NCI-H2107 treated with DMSO at 0.1 percent for 48 hours (cell line): Measurements from ENCODE around the gene MYBBP1A.

Experiments used
- DNase-seq: peaks from one replicate; lab custom pipeline; 2025; ENCODE audit not compliant: unreplicated experiment; lab: John Stamatoyannopoulos, UW

The MYBBP1A gene

GRCh38 chr17:4549781-4550533 lies 5.2 kb downstream of the MYBBP1A start:
- DNase-seq, result no peak

DNA sequence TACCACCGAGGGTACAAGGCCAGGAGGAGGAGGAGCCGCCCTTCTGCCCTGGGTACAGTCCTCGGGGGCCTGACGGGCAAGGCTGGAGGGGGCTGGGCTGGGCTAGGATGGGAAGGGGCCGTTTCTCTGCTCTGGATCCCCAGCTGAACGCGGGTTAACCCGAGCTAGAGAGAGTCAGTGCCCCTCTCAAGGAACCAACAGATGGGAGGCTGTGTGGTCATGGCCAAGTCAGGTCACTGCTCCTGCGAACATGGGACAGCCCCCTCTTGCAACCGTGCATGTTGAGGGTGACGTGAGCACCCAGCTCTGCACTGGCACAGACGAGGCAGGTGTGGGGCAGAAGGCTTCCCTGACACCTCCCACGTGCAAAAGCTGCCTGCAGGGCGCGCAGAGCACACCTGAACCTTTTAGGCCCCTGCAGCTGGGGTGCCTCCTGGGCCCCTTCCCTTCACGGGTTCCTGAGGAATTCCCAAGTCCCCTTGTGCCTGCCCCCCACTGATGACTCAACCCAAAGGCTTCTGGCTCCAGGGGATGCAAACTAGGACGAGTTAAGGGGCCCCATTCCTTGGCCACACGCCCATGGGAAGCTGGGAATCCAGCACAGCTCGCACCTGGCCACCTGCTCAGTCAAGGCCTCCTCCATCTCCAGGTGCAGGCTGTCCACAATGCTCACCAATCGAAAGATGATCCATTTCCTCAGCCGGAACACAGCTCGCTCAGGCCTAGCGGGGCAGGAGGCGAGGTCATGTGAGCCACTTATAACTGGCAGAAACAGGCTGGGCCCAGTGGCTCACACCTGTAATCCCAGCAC lies 6.3 kb downstream of the MYBBP1A start:
- DNase-seq, result peak; percentile 5

GRCh38 chr17:4548061-4548461 lies 7.1 kb downstream of the MYBBP1A start:
- no peak for DNase-seq

- no peak for DNase-seq
Measured at GRCh38 chr17:4547118-4547906, 7.9 kb downstream of the MYBBP1A start.

DNA sequence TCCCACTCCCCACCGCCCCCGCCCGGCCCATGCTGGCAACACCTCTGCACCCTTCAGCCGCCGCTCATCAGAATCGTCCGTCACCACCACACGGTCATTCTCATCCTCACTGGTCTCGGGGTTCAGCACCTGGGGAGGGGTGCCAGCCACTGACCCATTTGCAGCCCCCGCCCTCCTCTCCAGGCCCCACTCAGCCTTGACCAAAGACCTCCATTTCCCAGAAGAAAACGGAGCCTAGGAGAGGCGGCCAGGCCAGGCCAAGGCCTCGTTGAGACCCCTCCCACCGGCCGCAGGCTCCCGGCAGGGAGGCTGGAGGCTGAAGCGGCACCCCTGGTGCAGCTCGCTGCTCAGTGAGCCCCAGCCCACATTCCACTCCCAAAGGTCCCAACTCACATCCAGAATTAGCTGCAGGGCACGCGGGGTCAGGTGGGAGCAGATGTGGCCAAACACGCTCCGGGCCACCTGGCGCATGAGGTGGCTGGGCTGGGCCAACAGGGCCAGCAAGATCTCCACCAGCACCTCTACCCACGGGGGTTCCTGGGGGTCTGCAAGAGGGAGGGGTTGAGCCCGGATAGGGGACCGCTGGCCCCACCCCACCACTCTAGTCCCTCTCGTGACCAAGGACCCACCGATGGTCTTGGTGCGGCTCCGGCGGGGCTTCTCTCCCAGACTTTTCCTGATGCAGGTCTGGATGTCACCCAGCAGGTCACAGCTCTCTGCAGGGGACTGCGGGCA lies 9.8 kb downstream of the MYBBP1A start:
- DNase-seq, result no peak

DNA sequence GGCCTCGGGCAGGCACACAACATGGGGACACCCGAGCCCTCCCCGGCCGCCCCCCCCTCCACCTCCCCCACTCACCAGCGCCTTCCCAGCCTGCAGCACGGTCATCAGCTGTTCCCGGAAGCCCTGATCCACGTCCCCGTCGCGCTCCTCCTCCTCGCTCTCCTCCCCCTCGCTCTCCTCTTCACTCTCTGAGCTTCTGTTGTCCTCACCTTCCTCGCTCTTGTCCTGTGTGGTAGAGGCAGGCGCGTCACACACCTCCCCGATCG lies 10.3 kb downstream of the MYBBP1A start:
- DNase-seq, result no peak

GRCh38 chr17:4544135-4544950 lies 10.8 kb downstream of the MYBBP1A start:
- DNase-seq, result no peak

DNA sequence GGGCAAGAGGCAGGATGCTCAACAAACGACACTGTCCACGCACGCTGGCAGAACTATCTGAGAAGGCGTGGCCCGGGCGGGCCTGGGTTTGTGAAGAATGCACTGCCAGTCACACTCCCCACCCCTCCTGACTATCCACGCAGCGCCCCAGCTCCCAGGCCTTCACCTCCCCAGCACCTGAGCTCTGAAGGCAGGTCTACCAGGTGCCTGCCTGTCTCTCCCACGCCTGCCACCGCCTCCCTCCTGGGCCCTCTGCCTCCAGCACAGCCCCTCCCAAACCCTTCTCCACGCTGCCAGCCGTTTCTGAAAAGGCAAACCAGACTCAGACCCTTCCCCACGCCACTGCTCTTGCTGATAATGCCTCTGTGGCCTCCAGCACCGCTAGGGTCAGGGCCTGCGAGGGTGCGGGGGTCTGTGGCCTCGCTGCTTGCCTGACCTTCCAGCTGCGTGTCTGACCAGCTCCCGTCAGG lies 11.6 kb downstream of the MYBBP1A start:
- no peak for DNase-seq

GRCh38 chr17:4542726-4543191 lies 12.4 kb downstream of the MYBBP1A start:
- DNase-seq, result no peak

DNA sequence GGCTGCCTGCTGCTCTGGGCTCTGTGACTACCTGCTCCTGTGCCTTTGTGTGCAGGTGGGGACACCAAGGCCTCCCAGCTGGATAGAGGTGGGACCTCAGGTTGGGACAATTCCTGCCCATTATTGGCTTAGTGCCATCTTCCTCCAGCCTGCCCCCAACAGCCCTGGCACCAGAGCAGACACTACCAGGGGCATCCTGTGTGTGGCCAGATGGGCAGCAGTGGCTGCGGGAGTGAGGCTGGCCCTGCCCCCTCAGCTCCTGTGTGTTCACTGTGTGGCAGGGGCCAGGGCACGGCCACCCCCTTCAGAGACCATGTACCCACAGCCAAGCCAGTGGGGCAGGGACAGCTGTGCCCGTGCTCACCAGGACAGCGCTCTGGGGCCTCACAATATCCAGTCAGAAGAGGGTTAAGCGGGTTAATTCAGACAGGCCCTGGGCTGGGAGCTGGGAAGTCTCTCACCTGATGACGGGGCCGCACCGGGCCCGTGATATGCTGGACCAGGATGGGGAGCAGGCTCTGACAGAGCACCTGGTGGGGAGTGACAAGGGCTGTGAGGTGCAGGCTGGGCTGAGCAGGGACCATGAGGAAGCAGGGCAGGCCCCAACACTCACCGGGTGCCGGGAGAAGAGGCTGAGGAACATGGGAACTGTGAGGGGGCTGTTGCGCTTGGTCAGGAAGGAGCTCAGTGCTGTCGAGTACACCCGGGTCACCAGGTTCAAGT lies 13.0 kb downstream of the MYBBP1A start:
- no peak for DNase-seq

DNA sequence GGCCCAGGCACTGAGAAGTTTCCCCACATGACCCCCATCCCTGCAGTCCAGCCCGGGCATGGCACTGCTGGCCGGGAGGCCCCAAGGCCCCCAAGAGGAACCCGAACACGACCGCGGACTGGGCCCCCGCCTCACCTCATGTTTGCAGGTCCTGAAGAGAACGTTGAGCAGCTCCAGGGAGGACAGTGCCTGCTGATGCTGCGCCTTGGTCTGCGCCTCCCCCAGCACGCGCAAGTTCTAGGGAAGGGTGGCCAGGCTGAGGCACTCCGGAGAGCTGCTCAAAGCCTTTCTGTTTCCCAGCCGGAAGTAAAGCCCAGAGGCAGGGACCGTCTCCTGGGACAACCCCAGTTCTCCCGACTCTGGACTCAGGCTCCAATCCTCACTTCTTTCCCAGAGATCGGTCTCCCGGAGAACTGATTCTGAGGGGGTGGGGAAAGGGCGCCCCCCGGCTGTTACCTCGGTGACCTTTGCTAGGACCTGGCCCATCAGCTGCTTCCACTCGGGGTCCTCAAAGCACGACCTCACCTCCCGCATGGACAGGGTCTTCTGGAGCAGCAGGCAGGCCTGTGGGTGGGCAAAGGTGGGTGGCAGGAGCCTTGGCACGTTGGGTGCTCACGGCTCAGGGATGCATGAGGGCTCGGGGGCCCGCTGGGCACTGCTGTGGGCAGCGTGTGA lies 13.7 kb downstream of the MYBBP1A start:
- DNase-seq, result no peak

- no peak for DNase-seq
Measured at GRCh38 chr17:4540687-4541327, 14.4 kb downstream of the MYBBP1A start.

DNA sequence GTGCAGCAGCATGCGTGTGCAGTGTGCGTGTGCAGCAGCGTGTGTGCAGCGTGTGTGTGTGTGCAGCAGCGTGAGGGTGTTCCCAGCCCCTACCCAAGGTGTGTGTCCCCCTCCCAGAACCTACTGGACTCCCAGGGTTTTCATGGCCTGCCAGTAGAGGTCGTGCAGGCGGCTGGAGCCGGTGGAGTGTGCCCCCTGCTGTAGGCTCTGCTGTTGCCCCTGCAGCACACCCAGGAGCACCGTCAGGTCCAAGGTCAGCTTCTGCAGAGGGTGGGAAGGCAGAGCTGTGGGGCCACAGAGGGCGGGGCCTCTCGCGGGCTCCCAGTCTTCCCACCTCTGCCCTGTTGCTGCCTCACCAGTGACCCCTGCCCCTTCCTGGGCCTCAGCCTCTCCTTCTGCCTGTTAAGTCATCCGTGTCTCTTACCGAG lies 14.9 kb downstream of the MYBBP1A start:
- DNase-seq, result no peak

- DNase-seq, result no peak
Measured at GRCh38 chr17:4539576-4540223, 15.5 kb downstream of the MYBBP1A start.

- no peak for DNase-seq
Measured at GRCh38 chr17:4539025-4539424, 16.2 kb downstream of the MYBBP1A start.

- no peak for DNase-seq
Measured at GRCh38 chr17:4538236-4539002, 16.8 kb downstream of the MYBBP1A start.
